Kidney epithelial cell (primary cell): ENCODE data around the gene AGPS. TPM values are rescaled to one million over a fixed set of nuclear protein-coding genes. Genes with fewer than 3 reads are reported as not detected.
"Not testable (repeated sequence)": the region's sequence is repeated elsewhere in the genome, so short reads cannot be mapped to it uniquely, and the experiment has no call there.

Source experiments
- DNase-seq: peaks from one replicate; pipeline ENCODE4 v3.0.0-alpha.2; 2010; ENCODE audit warnings: low read depth
- H3K27me3 ChIP-seq: 2 replicates; pipeline ENCODE4 v1.6.0; 2011; ENCODE audit warnings: low read length; ENCODE audit not compliant: control insufficient read depth, insufficient read depth
- H3K36me3 ChIP-seq: 2 replicates; pipeline ENCODE4 v1.5.1; 2011; ENCODE audit warnings: low read length; ENCODE audit not compliant: control insufficient read depth, insufficient read depth
- H3K4me3 ChIP-seq: 2 replicates; pipeline ENCODE4 v1.5.1; 2011; ENCODE audit warnings: low read depth, mild to moderate bottlenecking, control low read depth, low read length
- total RNA-seq: library from RNA; depleted of rRNA; stranded (reverse); fragments of >200 nt; gene quantifications from 2 replicates; pipeline ENCODE4 v1.2.3, GENCODE V29; 2015
- TF ChIP-seq, protein P1 (sequence below): IDR thresholded peaks from 2 replicates; pipeline ENCODE4 v1.5.1; 2011; ENCODE audit warnings: mild to moderate bottlenecking, moderate library complexity, low read length, control low read depth, inconsistent platforms; ENCODE audit not compliant: insufficient read depth, poor library complexity, severe bottlenecking

AGPS gene
- total RNA-seq, 1 donor from 2014 or later = 26.1 TPM

DNA sequence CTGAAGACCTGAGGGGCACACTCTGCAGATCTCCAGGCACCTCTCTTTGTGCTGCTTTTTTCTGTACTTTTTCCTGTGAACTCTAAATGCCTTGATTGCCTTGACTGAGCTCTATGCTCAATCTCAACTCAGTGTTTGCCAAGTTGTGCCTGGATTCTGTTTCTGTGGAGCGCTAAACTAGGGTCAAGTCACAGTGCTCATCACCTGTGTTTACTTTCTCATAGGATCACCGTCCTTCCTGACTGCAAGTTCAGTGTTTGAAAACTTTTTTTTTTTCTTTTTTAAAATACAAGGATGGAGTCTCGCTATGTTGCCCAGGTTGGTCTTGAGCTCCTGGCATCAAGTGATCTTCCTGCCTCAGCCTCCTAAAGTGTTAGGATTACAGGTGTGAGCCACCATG lies 62.6 kb downstream of the AGPS start:
- no peak for DNase-seq
- no peak overlapping the region for H3K4me3 ChIP-seq
- no peaks in the 10 kb centered on the region for H3K36me3 ChIP-seq
- TF ChIP-seq, protein P1, sequence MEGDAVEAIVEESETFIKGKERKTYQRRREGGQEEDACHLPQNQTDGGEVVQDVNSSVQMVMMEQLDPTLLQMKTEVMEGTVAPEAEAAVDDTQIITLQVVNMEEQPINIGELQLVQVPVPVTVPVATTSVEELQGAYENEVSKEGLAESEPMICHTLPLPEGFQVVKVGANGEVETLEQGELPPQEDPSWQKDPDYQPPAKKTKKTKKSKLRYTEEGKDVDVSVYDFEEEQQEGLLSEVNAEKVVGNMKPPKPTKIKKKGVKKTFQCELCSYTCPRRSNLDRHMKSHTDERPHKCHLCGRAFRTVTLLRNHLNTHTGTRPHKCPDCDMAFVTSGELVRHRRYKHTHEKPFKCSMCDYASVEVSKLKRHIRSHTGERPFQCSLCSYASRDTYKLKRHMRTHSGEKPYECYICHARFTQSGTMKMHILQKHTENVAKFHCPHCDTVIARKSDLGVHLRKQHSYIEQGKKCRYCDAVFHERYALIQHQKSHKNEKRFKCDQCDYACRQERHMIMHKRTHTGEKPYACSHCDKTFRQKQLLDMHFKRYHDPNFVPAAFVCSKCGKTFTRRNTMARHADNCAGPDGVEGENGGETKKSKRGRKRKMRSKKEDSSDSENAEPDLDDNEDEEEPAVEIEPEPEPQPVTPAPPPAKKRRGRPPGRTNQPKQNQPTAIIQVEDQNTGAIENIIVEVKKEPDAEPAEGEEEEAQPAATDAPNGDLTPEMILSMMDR = no peak
- H3K27me3 ChIP-seq = no peaks in the 10 kb centered on the region

DNA sequence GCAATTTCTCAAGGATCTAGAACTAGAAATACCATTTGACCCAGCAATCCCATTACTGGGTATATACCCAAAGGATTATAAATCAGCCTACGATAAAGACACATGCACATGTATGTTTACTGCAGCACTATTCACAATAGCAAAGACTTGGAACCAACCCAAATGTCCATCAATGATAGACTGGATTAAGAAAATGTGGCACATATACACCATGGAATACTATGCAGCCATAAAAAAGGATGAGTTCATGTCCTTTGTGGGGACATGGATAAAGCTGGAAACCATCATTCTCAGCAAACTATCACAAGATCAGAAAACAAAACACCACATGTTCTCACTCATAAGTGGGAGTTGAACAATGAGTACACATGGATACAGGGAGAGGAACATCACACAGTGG lies 67.2 kb downstream of the AGPS start:
- H3K36me3 ChIP-seq, H3K27me3 ChIP-seq, H3K4me3 ChIP-seq, DNase-seq: not testable (repeated sequence)

DNA sequence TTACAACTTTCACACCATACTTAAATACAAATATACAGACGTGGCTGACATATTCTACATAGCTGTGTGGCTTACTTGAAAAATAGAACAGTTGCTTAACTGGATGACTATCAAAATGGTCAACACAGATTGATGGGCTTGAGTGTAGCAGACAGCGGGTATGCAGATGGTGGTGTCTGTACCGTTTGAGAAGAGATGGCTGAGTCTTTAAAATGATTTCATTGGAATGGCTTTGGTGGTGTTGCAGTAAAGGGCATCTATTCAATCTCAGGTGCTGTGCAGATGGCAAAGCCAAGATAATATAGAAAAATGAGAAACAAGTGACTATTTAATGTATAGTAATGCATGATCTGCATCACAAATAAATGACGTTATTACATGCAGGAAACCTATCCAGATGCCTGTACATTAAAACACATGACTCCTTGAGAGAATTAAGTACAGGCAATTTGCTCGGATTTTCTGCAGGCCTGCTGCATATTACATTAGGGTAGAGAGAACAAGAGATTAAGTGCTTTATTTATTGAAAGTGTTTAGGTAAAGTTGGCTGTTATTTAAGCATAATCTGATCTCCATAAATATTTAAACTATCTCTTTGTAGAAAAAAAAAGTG lies 68.5 kb downstream of the AGPS start:
- TF ChIP-seq, protein P1 = no peak
- DNase-seq = no peak
- Histone ChIP-seq H3K4me3 (no peak overlapping the region), H3K27me3 (no peaks in the 10 kb centered on the region), H3K36me3 (peaks cover 3% of the 10 kb centered on the region)

DNA sequence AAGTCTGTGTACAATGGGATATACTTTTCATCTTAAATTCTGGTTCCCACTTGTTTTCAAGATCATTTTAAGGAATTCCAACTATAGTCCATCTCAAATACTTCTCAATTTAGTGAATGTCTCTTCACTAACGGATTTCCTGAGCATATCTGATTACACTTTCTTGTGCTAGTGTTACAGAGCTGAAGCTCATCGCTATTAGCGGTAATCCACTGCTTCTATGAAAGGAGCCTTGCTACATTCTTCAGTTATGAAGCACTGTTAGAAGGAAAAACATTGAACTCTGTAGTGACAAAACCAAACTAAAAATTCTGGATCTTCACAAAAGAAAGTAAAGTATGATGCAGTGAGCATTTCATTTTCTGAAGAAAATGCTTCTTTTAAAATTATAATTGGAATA lies 72.0 kb downstream of the AGPS start:
- TF ChIP-seq, protein P1 = no peak
- DNase-seq = no peak
- Histone ChIP-seq H3K27me3 (no peaks in the 10 kb centered on the region), H3K36me3 (peaks cover 3% of the 10 kb centered on the region), H3K4me3 (no peak overlapping the region)

DNA sequence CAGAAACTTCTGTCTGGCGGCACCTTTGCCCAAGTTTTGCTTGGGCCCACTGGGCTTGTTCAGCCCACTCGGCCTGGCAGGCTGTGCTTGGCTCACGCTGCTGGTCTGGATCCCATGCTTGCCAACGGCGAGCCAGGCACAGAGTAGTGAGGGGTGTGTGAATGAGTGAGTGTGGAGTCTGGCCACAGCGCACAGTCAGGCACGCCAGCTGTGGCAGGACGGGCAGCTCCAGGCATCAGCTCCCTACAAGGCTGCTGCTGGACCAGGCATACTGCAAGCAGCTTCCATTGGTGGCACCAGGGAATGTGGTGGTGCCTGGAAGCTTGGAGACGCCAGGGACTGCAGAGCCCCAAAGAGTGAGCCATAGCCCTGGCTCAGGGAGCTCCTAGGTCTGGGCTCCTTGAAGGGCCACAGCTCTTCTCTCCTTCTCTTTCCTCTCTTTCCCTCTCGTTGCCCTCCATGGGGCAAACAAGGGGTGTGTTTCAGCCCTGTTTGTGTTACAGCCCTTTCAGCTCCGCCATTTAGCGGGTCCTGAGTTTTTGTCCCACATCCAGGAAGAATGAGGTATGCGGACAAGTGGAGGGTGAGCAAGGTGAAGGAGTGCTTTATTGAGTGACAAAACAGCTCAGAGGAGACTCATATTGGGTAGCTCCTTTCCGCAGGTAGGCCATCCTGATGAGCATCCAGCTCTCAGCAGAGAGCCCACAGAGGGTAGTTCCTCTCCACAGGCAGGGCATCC lies 73.0 kb downstream of the AGPS start:
- TF ChIP-seq, protein P1 = no peak
- no peak for DNase-seq
- no peak overlapping the region for H3K4me3 ChIP-seq
- H3K36me3 ChIP-seq = peaks cover 3% of the 10 kb centered on the region
- no peaks in the 10 kb centered on the region for H3K27me3 ChIP-seq

DNA sequence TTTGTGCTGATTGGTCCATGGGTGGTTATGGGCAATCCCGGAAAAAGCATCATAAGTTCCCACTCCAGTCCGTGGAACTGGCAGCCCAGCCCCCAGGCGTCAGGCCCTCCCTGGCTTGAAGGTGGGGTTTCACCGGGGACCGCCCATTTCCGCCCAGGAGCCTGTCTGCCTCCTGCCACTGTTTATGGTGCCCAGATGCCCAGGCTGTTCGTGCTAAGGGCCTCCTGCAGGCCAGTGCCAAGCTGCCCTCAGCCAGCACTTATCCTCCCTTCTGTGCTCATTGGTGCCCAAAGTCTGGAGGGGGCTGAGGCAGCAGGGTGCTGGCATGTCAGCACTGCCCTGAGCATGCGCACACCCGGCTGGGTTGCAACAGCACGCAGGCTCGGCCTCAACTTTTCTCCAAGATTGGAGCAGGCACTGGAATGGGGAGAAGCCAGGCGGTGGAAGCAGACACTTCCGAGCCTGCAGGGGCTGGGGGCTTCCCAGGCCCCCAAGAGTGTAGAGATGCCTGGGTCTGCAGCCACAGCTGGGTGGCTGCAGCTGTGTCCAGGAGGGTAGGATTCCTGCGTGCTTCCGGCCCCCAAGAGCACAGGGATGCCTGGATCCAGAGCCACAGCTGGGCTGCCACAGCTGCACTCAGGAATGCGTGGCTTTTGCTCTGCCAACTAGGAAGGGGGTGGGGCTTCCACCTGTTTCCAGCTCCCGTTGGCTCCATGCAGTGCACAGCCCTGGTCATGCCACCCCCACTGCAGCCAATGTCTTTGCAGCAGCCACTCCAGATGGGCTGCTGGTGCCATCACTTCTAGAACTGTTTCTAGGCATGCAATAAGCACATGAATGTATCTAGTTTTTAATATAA lies 74.0 kb downstream of the AGPS start:
- DNase-seq = no peak
- Histone ChIP-seq H3K4me3 (no peak overlapping the region), H3K27me3 (no peaks in the 10 kb centered on the region), H3K36me3 (peaks cover 3% of the 10 kb centered on the region)
- TF ChIP-seq, protein P1 = no peak
